OCI-M2 (cell line): ENCODE data around the gene NRM.
"Not testable (repeated sequence)": the region's sequence is repeated elsewhere in the genome, so short reads cannot be mapped to it uniquely, and the experiment has no call there.

Experiments
- DNase-seq: peaks from one replicate; lab custom pipeline; 2025; ENCODE audit not compliant: unreplicated experiment; lab: John Stamatoyannopoulos, UW

The NRM gene

GRCh38 chr6:30720738-30721197 is 30.0 kb upstream of the NRM start:
- DNase-seq = no peak

GRCh38 chr6:30719791-30720737 is 29.3 kb upstream of the NRM start, which contains the start of gene TUBB:
TUBB (plus strand) TSS chr6:30720352; CDS start chr6:30720507, 155 bp downstream.
- DNase-seq = peak; percentile 84

GRCh38 chr6:30719356-30719755 is 28.6 kb upstream of the NRM start:
- DNase-seq = no peak

GRCh38 chr6:30717845-30718720 is 27.3 kb upstream of the NRM start:
- DNase-seq = not testable (repeated sequence)

GRCh38 chr6:30717129-30717844 is 26.5 kb upstream of the NRM start, which contains the start of gene MDC1:
MDC1 (minus strand) TSS chr6:30717281; CDS start chr6:30715175, 2,106 bp downstream.
- peak; percentile 95 for DNase-seq

GRCh38 chr6:30716879-30717128 is 26.0 kb upstream of the NRM start:
- no peak for DNase-seq

- no peak for DNase-seq
Observed at GRCh38 chr6:30714263-30714662, 23.5 kb upstream of the NRM start.

- DNase-seq = no peak
Observed at GRCh38 chr6:30712441-30712945, 21.7 kb upstream of the NRM start.

GRCh38 chr6:30711758-30712380 is 21.1 kb upstream of the NRM start:
- DNase-seq = no peak

- no peak for DNase-seq
Observed at GRCh38 chr6:30709101-30709868, 18.5 kb upstream of the NRM start.

GRCh38 chr6:30707281-30707850 is 16.6 kb upstream of the NRM start:
- no peak for DNase-seq

GRCh38 chr6:30705620-30706019 is 14.8 kb upstream of the NRM start:
- no peak for DNase-seq

- no peak for DNase-seq
Observed at GRCh38 chr6:30703821-30704220, 13.0 kb upstream of the NRM start.

- no peak for DNase-seq
Observed at GRCh38 chr6:30703011-30703410, 12.2 kb upstream of the NRM start.

GRCh38 chr6:30700340-30700739 is 9.6 kb upstream of the NRM start:
- no peak for DNase-seq

- DNase-seq = no peak
Observed at GRCh38 chr6:30696432-30696831, 5.6 kb upstream of the NRM start.

- DNase-seq = no peak
Observed at GRCh38 chr6:30691208-30691847, 544 bp upstream of the NRM start.

- DNase-seq = no peak
Observed at GRCh38 chr6:30689985-30690384, 799 bp downstream of the NRM start.
